ENCODE data around the gene STRN. TPM values are rescaled to one million over a fixed set of nuclear protein-coding genes. Genes with fewer than 3 reads are reported as not detected.
A peak's percentile ranks its signal among the peaks of the same experiment; 100 is the strongest.

The STRN gene
- total and polyA plus RNA-seq, 9 of the 15 experiments (the other 6 are each of a cell fraction or from before 2014, with no cell fraction given): 1.3 to 31.2 (median 20.0) TPM

DNA sequence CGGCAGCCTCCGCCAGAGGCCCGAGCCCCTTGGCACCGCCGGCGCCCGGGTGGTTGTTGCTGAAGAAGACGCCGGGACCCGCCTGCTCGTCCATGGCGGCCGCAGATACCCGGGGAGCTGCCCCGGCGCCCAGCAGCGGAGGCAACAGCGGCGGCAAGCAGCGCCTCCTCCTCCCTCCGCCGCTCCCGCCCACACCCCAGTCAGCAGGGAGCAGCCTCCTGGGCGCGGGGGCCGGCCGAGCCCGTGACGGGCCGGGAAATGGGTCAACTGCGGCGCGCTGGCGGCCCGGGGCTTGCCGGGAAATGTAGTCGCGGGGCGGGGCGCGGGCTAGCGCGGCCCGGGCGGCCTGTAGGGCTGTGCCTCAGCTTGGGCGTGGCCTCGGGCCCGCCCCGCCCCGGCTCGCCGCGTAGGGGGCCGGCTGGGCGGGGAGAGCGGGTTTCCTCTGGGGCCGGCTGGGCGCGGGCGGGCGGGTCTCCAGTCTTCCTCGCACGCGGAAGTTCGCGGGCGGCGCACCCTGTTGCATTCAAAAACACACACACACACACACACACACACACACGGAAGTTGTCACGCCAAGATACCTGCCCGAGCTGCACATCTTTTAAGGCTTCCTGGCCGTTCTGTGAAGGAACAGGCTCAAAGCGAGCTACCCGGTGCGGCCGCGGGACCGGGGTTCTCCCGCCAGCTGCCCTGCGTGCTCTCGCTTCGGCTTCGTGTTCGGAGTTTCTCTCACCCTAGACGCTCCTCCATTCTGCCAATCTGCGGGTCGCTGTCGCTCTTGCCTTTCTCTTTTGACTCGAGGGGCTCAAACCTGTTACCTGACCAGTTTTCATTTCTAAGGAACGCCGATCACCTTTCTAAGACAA, at the start of gene STRN (continued):
- TF ChIP-seq, protein P1, sequence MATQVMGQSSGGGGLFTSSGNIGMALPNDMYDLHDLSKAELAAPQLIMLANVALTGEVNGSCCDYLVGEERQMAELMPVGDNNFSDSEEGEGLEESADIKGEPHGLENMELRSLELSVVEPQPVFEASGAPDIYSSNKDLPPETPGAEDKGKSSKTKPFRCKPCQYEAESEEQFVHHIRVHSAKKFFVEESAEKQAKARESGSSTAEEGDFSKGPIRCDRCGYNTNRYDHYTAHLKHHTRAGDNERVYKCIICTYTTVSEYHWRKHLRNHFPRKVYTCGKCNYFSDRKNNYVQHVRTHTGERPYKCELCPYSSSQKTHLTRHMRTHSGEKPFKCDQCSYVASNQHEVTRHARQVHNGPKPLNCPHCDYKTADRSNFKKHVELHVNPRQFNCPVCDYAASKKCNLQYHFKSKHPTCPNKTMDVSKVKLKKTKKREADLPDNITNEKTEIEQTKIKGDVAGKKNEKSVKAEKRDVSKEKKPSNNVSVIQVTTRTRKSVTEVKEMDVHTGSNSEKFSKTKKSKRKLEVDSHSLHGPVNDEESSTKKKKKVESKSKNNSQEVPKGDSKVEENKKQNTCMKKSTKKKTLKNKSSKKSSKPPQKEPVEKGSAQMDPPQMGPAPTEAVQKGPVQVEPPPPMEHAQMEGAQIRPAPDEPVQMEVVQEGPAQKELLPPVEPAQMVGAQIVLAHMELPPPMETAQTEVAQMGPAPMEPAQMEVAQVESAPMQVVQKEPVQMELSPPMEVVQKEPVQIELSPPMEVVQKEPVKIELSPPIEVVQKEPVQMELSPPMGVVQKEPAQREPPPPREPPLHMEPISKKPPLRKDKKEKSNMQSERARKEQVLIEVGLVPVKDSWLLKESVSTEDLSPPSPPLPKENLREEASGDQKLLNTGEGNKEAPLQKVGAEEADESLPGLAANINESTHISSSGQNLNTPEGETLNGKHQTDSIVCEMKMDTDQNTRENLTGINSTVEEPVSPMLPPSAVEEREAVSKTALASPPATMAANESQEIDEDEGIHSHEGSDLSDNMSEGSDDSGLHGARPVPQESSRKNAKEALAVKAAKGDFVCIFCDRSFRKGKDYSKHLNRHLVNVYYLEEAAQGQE (IDR thresholded peaks at IDR 0.05; ENCODE audit: borderline replicate concordance): peak; percentile 67
- TF ChIP-seq, protein P1 (CRISPR knock-in tag; IDR thresholded peaks at IDR 0.05; ENCODE audit: low read depth): no peak
- TF ChIP-seq HDAC6 (IDR thresholded peaks at IDR 0.05; ENCODE audit: low read depth, low read length) (no peak), PHB2 (IDR thresholded peaks at IDR 0.05; ENCODE audit: low read depth) (no peak), NRF1 (conservative IDR thresholded peaks at IDR 0.05 in 1 of 2, IDR thresholded peaks at IDR 0.05 in 1 of 2) (peak in 1 of 2 experiments; percentile 73; a peak in 2 of 4 replicates), PCBP2 (IDR thresholded peaks at IDR 0.05; ENCODE audit: low read depth, low read length, poor library complexity, severe bottlenecking) (no peak), PHF20 (IDR thresholded peaks at IDR 0.05; ENCODE audit: partially characterized antibody) (peak; percentile 61), YBX1 (IDR thresholded peaks at IDR 0.05) (no peak)
- TF ChIP-seq, protein P2, sequence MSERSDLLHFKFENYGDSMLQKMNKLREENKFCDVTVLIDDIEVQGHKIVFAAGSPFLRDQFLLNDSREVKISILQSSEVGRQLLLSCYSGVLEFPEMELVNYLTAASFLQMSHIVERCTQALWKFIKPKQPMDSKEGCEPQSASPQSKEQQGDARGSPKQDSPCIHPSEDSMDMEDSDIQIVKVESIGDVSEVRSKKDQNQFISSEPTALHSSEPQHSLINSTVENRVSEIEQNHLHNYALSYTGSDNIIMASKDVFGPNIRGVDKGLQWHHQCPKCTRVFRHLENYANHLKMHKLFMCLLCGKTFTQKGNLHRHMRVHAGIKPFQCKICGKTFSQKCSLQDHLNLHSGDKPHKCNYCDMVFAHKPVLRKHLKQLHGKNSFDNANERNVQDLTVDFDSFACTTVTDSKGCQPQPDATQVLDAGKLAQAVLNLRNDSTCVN (CRISPR knock-in tag; IDR thresholded peaks at IDR 0.05): peak; percentile 87; the same call in 1 of the 2 replicates
- TF ChIP-seq, protein P3, sequence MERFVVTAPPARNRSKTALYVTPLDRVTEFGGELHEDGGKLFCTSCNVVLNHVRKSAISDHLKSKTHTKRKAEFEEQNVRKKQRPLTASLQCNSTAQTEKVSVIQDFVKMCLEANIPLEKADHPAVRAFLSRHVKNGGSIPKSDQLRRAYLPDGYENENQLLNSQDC (CRISPR knock-in tag; IDR thresholded peaks at IDR 0.05): no peak
- TF ChIP-seq, protein P4, sequence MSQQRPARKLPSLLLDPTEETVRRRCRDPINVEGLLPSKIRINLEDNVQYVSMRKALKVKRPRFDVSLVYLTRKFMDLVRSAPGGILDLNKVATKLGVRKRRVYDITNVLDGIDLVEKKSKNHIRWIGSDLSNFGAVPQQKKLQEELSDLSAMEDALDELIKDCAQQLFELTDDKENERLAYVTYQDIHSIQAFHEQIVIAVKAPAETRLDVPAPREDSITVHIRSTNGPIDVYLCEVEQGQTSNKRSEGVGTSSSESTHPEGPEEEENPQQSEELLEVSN (IDR thresholded peaks at IDR 0.05; ENCODE audit: borderline replicate concordance in 1 of 2, extremely low read depth in 1 of 2, insufficient read depth in 1 of 2, insufficient read length in 1 of 2, low read depth in 1 of 2, low read length in 1 of 2, poor library complexity in 1 of 2, severe bottlenecking in 1 of 2): peak; percentile 93 to 96

Measured in K562 (cell line).